ENCODE data around the gene BLM.
"Not testable (repeated sequence)": the region's sequence is repeated elsewhere in the genome, so short reads cannot be mapped to it uniquely, and the experiment has no call there.

The BLM gene

DNA sequence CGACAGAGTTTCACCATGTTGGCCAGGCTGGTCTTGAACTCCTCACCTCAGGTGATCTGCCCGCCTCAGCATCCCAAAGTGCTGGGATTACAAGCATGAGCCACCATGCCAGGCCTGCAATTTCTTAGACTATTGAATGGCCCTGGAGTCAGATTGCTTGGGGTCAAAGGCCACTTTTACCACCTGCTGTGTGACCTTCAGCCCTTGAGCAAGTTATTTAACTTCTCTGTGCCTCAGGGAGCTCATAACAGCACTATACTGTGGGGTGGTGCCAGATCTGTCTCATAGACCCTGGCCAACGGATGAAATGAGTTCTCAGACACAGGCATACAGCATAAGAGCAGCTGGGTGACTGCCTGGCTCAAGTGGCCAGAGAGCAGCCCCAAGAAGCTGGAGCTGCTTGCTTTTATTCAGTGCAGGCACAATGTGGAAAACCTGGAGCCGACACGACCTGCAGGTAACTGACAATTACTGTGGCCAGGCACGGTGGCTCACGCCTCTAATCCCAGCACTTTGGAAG, 106.4 kb downstream of the BLM start:
- DNase-seq: no peak

DNA sequence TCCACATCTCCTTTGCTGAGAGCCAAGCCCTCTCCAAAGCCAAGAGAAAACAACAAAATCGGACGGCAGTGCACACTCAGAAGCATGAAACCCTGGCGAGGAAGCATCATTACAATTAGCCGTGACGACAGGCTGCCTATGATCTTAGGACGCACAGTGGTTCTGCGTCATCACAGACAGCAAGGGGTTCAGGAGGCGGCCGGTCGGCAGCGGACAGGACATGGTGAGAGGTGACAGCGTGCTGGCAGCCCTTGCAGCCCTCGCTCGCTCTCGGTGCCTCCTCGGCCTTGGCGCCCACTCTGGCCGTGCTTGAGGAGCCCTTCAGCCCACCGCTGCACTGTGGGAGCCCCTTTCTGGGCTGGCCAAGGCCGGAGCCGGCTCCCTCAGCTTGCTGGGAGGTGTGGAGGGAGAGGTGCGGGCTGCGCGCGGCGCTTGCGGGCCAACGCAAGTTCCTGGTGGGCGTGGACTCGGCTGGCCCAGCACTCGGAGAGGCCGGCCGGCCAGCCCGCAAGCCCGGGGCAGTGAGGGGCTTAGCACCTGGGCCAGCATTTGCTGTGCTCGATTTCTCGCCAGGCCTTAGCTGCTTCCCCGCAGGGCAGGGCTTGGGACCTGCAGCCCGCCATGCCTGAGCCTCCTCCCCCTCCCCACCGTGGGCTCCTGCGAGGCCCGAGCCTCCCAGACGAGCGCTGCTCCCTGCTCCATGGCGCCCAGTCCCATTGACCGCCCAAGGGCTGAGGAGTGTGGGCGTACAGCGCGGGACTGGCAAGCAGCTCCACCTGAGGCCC, 108.2 kb downstream of the BLM start:
- not testable (repeated sequence) for DNase-seq

GRCh38 chr15:90826206-90826885, 109.2 kb downstream of the BLM start:
- DNase-seq: not testable (repeated sequence)

- DNase-seq: no peak
Observed at GRCh38 chr15:90826886-90827435, 109.8 kb downstream of the BLM start.

DNA sequence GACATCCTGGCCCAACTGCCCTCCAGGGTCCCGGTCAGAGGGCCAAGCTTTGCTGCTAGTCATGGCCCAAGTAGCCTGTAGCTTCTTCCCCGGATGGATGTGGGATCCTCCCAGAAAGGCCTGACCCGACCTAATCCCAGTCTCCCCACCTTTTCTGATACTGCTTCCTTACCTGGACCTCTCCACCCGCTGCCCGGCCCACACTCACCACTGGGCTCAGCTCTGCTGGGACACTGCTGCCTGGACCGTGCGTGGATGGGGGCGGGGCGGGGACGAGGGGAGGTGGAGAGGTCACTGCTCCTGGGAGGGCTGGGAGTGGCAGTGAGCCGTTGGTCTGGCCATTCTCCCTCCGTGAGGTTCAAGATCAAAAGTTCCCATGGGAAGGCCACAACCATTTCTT, 111.0 kb downstream of the BLM start:
- DNase-seq: no peak

DNA sequence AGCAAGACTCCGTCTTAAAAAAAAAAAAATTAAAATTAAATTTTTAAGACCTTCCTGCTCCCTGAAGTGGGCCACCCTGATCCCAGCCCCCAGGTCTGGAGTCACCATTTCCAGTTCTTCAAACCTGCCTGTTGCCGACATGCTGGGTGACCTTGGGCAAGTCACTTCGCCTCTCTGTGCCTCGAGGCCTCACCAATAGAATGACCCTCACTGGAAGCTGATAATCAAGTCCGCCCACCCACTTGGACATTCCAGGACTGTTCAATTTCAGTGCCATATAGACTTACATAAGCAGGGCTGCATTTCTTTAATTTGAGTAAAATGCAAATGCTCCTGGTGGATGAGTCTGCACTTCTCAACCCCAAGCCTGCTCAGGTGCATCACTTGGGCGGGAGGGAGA, 112.0 kb downstream of the BLM start:
- no peak for DNase-seq

DNA sequence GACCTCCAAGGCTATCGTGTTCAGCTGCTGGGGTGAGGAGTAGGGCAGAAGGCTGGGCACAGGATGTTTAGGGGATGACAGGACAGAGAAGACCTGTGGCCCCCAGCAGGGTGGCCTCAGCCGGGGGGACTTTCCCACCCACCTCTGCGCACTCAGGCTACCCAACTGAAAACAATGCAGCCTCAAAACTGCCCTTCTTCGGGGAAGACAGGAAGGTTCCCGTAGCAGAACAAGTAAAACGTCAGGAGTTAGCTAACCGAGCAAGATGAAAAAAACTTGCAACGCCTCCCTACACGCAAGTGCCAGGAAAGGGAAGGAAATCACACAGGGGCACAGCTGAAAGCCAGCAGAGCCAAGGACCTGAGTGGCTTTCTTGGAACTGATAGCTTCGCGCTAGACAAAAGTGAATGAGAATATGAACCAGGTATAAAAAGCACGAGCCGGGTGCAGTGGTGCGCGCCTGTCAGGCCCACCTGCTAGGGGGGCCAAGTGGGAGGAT, 112.8 kb downstream of the BLM start:
- DNase-seq: no peak

DNA sequence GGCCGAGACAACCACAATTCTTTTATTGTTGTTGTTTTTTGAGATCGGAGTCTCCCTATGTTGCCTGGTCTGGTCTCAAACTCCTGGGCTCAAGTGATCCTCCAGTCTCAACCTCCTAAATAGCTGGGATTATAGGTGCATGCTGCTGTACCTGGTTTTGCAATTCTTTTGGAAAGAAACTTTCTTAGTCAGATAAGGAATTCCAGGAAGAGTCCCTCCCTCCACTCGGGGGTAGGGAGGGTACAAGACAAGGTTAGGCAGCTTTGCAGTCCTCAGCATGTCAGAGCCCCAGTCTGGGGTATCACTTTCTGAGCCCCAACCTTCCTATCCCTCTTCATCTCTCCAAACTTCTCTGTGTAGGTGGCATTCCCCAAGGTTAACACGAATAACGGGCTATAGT, 117.5 kb downstream of the BLM start:
- DNase-seq: no peak

- DNase-seq: no peak
Observed at GRCh38 chr15:90836296-90836871, 119.2 kb downstream of the BLM start.

DNA sequence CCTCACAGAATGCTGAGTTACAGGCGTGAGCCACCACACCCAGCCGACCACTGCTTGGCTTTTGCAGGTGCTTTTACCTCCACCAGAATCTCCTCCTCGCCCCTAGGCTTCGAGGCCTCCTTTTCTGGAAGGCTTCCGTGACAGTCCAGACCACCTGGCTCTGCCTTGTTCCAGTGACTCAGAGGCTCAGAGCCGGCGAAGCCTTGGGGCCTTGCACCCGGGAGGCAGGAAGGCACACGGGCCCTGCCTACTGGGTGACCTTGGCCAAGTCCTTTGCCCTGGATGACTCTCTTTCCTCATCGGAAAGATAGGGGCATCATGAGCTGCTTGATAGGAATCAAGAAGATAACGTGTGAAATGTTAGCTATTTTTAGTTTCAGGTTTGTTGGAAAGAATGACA, 119.9 kb downstream of the BLM start:
- no peak for DNase-seq

GRCh38 chr15:90838139-90838538, 121.0 kb downstream of the BLM start:
- no peak for DNase-seq

DNA sequence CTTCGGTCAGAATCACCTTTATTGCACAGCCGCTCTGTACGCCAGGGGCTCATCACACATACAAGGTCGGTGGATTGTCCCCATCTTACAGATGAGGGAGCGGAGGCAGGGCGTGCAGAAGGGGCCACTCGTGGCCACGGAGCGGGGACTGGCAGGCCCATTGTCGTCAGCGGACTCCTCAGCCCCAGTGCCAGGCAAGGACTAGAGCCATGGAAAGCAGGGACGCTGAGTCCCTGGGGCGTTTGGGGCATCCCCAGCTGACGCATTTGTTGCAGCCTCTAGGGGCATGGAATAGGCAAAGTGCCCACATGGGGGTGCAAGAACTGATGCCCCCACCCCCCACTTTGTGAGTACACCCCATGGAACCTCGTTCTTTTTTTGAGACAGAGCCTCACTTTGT, 121.4 kb downstream of the BLM start:
- DNase-seq: no peak

DNA sequence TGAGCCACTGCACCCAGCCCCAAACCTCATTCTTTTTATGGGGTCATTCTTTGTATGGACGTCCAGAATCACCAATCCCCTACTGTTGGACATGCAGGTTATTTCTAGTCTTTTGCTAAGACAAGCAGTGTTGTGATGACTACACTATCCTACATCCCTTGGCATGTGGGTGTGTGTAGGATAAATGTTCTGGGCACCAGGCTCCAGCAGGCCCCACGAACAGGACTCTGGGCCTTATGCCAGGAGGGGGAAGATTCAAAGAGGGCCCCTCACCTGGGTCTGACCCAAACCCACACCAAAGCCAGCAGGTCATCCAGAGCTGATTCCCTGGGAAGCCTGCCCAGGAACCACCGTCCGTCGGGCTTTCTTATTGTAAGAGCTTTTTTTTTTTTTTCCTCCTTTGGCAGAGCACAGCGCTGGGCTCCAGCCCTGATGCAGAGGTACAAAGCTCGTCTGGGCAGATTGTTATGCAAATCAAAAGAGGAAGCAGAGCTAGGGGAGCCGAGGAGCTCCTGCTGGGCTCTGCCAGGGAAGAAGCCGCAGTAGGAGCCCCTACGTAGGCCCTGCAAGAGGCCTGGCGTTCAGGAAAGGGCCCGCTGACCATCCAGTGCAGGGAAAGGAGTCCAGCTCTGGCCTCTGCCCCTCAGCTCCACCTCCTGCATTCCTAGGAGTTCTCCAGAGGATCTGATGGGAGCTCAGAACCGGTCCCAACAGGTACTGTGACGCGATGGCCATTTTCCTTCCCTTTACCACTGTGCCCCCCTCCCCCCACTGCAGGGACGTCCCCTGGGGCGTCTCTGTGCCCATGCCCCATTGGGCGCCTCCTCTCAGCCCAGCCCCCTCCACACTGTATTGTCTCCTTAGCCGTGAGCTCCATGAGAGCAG, 122.3 kb downstream of the BLM start:
- peak; percentile 69 for DNase-seq

- no peak for DNase-seq
Observed at GRCh38 chr15:90840157-90840855, 123.2 kb downstream of the BLM start.

- no peak for DNase-seq
Observed at GRCh38 chr15:90840954-90841353, 123.8 kb downstream of the BLM start.

DNA sequence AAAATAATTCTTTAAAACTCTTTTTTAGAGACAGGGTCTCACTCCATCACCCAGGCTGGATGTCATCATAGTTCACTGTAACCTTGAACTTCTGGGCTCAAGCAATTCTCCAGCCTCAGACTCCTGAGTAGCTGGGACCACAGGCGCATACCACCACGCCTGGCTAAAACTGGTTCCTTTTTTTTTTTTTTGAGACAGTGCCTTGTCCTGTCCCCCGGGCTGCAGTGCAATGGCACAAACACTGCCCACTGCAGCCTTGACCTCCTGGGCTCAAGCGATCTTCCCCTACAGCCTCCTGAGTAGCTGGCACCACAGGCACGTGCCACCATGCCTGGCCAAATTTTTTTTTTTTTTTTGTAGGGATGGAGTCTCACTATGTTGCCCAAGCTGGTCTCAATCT, 127.5 kb downstream of the BLM start:
- no peak for DNase-seq

GRCh38 chr15:90845201-90845949, 128.2 kb downstream of the BLM start:
- no peak for DNase-seq

GRCh38 chr15:90849424-90849823, 132.3 kb downstream of the BLM start:
- not testable (repeated sequence) for DNase-seq

DNA sequence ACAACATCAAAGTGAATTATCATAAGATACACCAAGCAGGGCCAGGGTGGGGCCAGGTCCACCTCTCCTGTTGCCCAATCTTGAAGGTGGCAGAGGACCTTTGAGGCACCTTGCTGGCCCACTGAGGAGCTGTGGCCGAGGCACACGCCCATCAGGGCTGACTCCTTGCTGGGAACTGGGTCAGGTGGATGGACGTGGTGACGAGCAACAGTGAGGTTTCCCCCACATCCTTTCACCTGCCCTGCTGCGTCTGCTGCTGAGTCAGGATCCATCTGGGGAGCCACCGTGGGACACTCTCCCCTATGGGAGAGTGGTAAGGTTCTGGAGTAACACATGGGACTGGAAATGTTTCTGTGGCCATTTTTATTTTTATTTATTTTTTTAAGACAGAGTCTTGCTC, 134.0 kb downstream of the BLM start:
- no peak for DNase-seq

DNA sequence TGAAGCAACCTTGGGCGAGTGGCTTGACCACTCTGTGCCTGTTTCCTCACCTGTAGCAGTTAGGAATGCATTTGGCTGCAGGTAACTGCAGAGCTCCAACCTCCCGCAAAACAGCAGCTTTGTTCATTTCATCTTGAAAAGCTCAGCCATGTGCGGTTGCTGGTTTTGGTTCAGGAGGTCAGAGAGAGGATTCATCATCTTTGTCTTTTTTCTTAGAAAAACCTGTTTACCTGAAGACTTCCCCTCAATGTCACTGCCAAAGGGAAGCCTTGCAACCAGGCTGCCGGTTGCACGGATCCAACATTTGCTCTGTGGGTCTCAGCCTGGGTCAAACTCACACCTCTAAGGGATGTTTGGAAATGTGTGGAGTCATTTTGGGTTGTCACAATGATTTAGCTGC, 134.8 kb downstream of the BLM start:
- DNase-seq: no peak

DNA sequence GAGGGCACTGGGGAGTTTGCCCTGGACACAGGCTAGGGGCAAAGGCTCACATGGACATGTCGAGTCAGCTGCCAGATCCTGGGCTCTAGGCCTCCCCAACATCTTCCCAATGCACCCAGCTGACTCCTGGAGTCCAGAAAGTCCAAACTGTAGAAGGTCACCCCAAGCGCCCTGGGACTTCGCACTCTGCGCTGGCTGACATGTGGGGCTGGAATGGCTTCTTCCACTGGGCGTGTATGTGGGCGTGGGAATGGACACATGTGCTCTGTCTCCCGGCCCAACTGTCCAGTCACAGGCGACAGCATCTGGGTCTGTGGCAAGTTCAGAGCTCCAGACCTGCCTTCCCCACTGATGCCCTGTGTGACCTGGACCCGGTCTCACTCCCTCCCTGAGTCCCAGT, 138.0 kb downstream of the BLM start:
- no peak for DNase-seq
